ENCODE measurements around the gene CEP41. TPM values are rescaled to one million over a fixed set of nuclear protein-coding genes. Genes with fewer than 3 reads are reported as not detected.

Gene CEP41
- total and polyA plus RNA-seq, 2 of the 13 experiments (the other 11 are each of a cell fraction or from before 2014, with no cell fraction given), result 8.7 to 9.0 TPM

GRCh38 chr7:130396109-130396508 lies 44.7 kb downstream of the CEP41 start (continued):
- TF ChIP-seq ZNF318 (CRISPR knock-in tag; IDR thresholded peaks at IDR 0.05) (no peak), ZNF337 (CRISPR knock-in tag; IDR thresholded peaks at IDR 0.05; ENCODE audit: borderline replicate concordance, low read depth) (no peak), ZNF546 (CRISPR knock-in tag; conservative IDR thresholded peaks at IDR 0.05) (no peak), KLF6 (CRISPR knock-in tag; IDR thresholded peaks at IDR 0.05) (no peak), ZNF256 (CRISPR knock-in tag; conservative IDR thresholded peaks at IDR 0.05) (no peak), SMAD9 (CRISPR knock-in tag; IDR thresholded peaks at IDR 0.05) (no peak), ATF7-NPFF (CRISPR knock-in tag; IDR thresholded peaks at IDR 0.05; ENCODE audit: low read depth) (no peak), MYNN (CRISPR knock-in tag; IDR thresholded peaks at IDR 0.05; ENCODE audit: low read depth) (no peak), ZNF414 (CRISPR knock-in tag; IDR thresholded peaks at IDR 0.05) (no peak), ZNF616 (CRISPR knock-in tag; IDR thresholded peaks at IDR 0.05; ENCODE audit: low read depth) (no peak)

Data from HepG2 (cell line).